H4 (cell line): ENCODE measurements around the gene E2F8. TPM values are rescaled to one million over a fixed set of nuclear protein-coding genes. Genes with fewer than 3 reads are reported as not detected.

ENCODE experiments used
- DNase-seq: peaks from one replicate; pipeline ENCODE4 v3.0.0-alpha.2; 2015; ENCODE audit warnings: low spot score
- total RNA-seq: library from RNA; depleted of rRNA; stranded (reverse); fragments of >200 nt; shearing (Covaris generic); gene quantifications from 2 replicates; pipeline ENCODE4 v1.2.3, GENCODE V29; 2014; rRNA removed

The E2F8 gene
- total RNA-seq, 1 experiment from 2014 or later, result 7.7 TPM

GRCh38 chr11:19187114-19187832, 53.5 kb downstream of the E2F8 start:
- DNase-seq, result no peak

GRCh38 chr11:19185516-19186052, 55.2 kb downstream of the E2F8 start:
- no peak for DNase-seq

- no peak for DNase-seq
These were observed 55.7 kb downstream of the E2F8 start for GRCh38 chr11:19185036-19185435.

GRCh38 chr11:19183646-19184045, 57.1 kb downstream of the E2F8 start:
- DNase-seq, result no peak

GRCh38 chr11:19181531-19182261, 59.0 kb downstream of the E2F8 start:
- DNase-seq, result no peak

- no peak for DNase-seq
These were observed 64.0 kb downstream of the E2F8 start for GRCh38 chr11:19176629-19177186.

Other genes with a start within 250 kb of the E2F8 start
- gene MRGPRX2, start 180.2 kb downstream of the E2F8 start, total RNA-seq, result not detected in 2 replicates
- gene ZDHHC13, start 123.8 kb downstream of the E2F8 start, total RNA-seq, result 44.9 and 45.6 TPM in 2 replicates
- not detected in 2 replicates for gene CSRP3, start 39.0 kb downstream of the E2F8 start, total RNA-seq